ENCODE measurements around the gene AGBL4. TPM values are rescaled to one million over a fixed set of nuclear protein-coding genes. Genes with fewer than 3 reads are reported as not detected.

AGBL4 gene
- total RNA-seq, 1 donor from 2014 or later = 0.40 TPM

DNA sequence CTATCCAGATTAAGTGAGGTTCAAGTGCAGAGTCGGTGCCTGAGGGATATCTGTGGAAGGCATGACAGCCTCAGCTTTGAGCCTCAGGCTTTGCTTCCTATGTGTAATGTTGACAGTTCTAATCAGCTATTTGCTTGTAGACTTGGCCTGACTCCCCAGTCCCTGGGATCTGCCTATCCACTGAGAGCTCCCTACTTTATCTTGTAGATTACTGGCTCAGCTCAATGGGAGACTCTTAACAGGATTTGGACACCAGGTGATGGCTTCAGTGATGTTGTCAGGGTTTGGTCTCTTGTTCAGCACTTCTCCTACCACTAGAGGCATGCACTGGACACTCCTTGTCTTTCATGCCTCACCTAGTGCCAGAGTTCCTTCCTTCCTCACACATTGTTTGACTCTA, 1120.5 kb downstream of the AGBL4 start:
- no peak for DNase-seq (ENCODE audit: low read depth in 2 of 2)

DNA sequence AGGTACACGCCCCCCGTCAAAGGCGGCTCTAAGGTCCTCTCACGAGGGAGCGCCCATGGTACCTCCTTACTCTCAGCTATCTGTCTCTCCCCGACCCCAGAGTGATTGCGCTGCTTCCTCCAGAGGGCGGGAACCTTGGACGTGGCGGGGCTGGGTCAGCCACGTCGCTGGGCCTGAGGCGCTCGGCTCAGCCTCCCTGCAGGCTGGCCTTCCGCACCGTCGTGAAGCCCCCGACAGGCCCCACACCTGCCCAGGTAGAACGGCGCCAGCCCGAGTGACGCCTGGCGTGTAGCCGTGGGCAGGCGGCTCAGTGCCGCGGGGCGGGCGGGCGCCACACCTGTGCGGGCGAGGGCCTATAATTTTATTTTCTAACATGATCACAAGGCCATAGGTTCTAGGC, 1124.9 kb downstream of the AGBL4 start:
- DNase-seq (ENCODE audit: low read depth in 2 of 2) = no peak

DNA sequence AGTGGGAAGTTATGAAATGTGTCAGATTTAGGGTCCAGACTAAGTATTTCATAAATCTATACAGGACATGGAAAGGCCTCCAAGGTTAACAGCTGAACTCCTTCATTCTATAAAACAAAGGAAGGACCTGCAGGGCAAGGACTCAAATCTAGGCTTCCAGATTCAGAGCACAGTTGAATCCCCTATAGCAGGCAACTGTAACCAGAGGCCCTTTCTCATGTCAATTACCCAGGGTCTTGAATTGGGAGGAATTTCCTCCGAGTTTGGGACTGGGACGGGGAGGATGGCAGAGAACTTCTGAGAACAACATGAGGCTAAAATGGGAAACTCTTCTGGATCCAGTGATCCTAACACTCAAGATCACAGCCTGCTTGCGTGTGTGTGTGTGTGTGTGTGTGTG, 1134.1 kb downstream of the AGBL4 start:
- no peak for DNase-seq (ENCODE audit: low read depth in 2 of 2)

DNA sequence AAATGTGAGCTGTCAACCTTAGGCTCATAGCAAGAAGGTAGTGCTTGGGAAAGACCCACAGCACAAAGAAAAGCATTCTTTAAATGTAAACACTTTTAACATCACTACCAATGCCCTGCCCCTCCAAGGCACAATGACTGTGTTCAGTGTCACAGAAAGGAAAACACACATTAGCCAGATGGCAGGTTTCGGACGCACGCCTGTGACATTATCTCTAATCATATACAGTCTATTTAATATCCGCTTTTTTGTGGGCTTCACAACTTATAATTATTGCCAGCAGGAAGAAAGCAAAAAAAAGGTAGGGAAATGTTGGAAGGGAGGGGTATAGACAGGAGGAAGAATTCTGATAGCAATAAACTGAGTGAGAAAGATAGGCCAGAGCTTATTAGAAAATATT, 1134.7 kb downstream of the AGBL4 start:
- DNase-seq (ENCODE audit: low read depth in 2 of 2) = no peak

DNA sequence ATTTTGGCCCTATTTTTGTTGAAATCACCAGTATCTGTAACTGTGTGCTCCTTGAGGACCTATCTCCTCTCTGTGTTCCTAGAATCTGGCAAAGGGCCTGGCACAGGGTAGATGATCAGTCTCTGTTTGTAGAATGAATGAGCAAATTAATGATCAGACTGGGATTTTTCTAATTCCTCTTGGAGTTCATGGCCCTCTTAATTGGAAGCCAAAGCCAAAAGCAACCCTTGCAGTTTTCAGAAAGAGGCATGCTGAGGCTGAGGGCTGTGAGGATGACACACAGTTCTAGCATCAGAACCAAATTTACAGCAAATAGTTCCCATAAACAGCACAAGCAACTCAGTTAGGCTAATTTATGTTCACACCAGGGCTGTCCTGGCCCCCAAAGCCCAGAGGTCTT, 1136.0 kb downstream of the AGBL4 start:
- DNase-seq (ENCODE audit: low read depth in 2 of 2) = no peak

DNA sequence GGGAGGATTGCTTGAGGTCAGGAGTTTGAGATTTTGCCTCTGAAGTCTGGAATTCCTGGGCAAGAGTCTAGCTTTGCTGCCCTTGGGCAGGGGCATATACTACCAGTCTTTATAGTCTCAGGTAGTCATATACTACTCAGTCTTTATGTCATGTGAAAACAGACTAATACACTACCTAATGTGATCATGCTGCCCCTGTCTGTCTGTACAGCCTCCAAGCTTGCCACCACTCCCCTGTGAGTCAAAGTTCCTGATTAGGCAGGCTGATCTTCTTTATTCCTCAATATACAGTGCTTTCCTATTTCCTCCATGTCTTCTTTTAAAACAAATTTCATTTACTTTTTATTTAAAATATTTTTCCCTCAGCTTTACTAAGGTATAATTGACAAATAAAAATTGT, 1141.7 kb downstream of the AGBL4 start:
- no peak for DNase-seq (ENCODE audit: low read depth in 2 of 2)

DNA sequence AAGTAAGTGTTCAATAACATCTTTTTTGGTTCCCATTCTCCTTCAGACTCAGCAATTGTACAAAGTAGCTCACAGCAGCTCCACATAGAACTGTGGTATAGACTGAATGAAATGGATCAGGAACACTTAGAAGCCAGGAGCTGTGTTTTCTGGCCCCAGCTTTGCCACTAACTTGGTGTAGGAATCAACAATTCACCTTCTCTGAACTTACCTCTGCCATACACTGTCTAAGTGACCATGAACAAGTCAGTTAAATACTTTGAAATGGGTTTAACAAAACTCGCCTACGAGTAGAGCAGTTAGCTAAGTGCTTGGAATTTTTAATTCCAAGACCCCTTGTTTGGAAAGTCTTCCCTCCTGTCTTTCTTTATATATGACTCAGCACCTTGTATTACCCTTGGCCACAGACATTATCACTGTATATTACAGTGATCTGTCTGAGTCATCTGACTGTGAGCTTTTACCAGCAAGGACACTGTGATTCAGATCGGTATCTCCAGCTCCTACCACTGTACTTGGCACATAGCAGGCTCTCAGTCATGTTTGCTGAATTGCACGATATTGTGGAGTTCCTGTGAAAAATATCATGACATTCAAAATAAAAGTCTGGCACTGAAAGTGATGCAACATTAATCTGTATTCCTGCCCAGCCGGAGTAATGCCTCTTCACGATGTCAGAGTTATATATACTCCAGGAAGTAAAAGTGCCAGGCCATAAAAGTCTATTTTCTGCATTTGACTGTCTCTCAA, 1145.4 kb downstream of the AGBL4 start:
- peak; percentile 32 to 84 for DNase-seq (ENCODE audit: low read depth in 2 of 2)

DNA sequence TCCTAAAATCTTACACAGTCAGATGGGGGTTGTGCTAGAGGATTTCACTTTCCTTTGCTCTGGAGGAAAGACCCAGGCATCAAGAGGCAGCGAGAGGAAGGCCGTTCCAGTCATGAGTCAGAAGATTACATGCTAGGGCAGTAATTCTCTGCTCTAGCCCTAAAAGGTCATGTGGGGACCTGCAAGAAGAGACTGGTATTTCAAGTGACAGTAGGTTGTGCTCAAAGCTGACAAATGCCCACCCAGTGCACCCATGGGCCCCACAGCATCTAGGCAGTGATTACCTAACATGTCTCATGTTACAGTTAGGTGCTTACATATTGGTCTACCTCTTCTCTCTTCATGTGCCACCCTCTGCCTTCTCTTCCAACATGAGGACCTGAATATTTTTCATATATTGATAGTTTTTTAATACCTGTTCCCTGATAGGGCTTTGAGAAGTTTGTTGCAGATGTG, 1147.4 kb downstream of the AGBL4 start:
- peak in 1 of 2 donors; percentile 7 for DNase-seq (ENCODE audit: low read depth in 2 of 2)

DNA sequence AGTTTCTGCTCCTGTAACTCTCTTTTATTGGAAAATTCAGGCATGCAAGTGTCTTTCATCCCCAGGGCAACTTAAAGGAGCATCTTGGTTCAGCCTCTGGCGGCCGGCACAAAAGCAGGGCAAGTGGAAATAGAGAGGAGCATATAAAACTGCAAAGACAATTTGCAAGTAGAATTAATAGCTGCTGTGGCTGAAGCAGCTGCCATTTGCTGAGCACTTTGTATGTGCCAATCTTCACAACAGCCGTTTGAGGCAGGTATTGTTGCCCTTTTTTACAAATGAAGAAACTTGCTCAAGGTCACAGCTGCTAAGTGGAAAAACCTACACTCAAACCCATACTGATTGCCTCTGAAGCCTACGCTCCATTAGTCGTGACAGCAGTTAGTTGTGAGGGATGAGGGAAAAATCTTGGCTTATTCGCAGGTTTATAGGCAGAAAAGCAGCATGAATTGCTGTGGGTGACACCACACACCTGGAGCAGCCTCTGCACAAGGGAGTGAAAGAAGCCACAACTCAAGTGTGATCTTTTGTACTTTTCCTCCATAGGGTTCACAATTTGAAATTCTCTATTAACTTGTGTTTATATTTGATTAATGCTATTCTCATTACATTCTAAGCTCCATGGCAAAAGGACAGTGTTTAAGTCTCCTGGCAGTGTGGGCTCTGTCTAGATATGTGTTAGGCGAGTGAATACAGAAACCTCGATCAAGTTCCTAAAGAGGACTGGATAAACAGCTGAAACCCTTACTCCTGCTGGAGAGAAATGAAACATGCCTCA, 1148.0 kb downstream of the AGBL4 start:
- no peak for DNase-seq (ENCODE audit: low read depth in 2 of 2)

DNA sequence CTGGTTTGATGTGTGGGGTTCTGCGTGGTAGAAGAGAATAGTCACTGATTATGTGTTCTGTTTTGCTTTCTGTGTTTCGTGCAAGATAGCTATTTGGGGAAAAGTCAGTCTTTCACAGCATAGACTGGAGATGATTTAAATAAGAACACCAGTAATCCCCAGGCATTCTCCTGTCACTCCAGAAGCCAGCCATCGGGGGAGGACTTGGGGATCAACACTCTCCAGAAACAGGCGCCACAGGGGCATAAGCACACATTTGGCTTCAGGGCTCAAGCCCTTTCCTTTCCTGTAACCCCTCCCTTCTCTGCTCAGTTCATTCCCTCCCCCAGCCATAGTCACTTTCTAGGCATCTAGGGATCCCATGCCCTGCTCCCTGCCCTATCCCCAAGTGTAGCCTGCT, 1149.8 kb downstream of the AGBL4 start:
- no peak for DNase-seq (ENCODE audit: low read depth in 2 of 2)

DNA sequence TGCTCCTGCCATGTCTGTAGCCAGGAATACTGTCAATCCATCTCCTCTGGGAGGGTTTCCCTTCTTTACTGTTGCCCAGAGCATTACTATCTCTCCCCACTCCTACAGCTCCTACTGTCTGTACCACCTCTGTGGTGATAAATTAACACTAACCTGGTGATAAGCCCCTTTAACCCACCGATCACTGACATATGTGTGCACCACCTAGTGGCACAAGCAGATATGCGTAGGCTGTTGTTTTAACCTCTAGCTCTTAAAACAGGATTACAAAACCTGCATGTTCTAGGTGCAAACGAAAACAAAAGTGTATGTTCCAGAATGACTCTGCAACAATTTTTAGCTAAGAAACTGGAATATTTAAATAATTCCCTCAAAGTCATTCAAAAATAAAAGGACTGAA, 1153.2 kb downstream of the AGBL4 start:
- DNase-seq (ENCODE audit: low read depth in 2 of 2) = peak; percentile 12 to 37

DNA sequence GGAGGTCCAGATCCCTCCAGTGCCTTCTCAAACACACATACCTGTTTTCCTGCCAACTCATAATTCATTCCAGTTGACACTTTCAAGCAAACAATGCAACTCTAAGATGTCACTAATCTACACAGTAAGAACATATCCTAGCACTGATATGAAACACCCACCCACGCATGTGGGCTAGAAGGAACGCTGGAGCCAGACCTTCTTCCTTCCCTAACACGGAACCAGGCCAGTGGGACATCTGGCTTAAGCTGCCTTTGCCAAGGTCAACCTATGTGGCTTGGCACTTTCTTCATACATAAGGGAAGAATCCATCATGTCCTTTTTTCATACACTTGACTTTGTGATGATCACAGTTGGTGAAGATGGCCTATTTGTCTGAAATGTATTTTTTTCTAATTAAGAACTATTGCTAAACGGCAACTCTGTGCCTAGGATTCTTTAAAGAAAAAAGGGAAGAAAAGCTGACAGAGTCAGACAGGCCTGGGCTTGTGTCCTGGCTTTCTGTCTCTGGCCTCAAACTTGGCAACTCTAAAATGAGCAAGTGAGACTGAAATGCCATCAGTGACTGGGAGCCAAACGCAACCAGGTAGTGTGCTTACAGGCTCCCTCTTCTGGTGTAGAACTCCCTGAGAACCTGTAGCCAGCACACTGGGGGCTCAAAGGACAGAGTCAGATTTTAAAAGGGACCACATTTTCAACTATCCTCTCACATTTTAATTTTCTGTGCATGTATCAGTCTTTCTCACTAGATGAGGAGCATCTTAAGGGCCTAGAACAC, 1154.4 kb downstream of the AGBL4 start:
- no peak for DNase-seq (ENCODE audit: low read depth in 2 of 2)

DNA sequence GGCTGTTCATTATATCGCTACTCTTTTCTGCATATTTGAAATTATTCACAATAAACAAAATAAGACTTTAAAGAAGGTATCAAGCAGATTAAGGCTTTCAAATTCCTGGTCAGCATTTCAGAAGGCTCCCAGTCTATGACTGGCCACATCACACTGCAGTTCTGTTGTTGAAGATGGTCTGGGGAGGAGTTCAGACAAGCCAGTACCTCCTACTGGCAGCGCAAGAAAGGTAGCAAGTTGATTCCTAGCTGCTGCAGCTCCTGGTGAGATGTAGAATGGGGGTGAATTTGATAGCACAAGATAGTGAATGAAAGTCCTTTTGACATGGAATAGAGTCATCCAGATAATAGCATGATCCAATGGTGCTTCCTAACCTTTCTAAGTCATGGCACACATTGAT, 1158.8 kb downstream of the AGBL4 start:
- no peak for DNase-seq (ENCODE audit: low read depth in 2 of 2)

DNA sequence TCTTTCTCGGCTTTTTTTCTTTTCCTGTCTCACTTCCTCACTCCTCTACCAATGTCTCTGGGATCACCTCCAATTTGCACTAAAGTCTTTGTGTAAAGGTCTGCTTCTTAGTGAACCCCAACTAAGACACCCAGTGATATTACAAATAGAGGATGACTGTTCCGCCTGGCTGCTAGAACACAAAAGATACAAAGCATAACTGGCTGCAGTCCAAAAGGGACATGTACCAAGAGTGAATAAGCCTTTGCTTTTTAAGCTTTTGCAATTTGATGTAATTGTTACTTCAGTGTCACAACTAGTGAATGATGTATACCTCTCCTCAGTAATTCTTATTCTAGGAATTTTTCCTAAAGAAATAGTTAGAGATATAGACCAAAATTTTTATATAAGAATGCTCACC, 1164.3 kb downstream of the AGBL4 start:
- DNase-seq (ENCODE audit: low read depth in 2 of 2) = peak in 1 of 2 donors; percentile 9

DNA sequence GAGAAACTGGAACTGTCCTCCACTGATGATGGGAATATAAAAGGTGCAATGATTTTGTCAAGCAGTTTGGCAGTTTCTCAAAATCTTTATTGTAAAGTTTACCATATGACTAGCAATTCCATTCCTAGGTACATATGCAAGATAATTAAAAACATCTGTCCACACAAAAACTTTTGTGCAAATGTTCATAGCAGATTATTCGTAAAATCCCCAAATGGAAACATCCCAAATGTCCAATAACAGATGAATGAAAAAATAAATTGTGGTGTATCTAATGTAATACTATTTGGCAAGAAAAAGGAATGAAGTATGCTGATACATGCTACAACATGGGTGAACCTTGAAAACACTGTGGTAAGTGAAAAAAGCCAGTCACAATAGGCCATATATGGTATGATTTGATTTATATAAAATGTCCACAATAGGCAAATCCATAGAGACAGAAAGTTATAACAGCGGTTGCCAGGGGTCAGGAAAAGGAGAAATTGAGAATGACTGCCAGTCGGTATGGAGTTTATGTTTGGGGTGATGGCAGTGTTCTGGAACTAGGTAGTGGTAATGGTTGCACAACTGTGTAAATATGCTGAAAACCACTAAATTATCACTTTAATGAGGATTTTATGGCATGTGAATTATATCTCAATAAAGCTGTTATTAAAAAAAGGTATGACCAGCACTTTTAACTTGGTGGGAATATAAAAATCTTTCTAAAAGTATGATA, 1165.4 kb downstream of the AGBL4 start:
- DNase-seq (ENCODE audit: low read depth in 2 of 2) = no peak

DNA sequence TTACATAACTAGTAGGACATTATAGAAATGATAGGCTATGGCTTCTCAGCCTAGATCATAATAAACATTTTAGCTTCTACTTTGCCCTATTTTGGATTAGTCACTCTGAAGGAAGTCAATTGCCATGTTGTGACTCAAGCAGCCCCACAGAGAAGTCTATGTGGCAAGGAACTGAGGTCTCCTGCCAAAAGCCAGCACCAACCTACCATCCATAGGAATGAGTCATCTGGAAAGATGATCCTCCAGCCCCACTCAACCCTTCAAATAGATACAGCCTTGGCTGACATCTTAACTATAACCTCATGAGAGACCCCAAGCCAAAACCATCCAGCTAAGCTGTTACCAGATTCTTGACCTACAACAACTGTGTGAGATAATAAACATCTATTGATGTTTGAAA, 1170.7 kb downstream of the AGBL4 start:
- peak in 1 of 2 donors; percentile 14 for DNase-seq (ENCODE audit: low read depth in 2 of 2)

DNA sequence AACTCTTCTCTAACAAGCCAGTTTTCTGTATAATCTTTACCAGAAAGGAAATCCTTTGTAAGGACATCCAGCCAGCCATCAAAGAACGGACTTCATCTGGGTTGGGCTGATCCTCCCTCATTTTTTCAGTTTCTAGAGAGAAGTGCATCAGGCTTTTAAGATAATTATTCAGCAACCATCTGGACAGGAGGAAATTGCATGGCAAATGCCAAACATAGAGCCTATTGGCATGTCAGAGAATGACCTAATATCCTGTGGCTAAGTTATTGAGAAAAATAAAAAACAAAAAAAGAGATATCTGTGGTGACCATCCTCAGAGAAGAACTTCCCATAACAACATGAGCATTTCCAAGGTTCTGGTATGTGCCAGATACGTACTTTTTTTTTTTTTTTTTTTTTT, 1172.1 kb downstream of the AGBL4 start:
- no peak for DNase-seq (ENCODE audit: low read depth in 2 of 2)

DNA sequence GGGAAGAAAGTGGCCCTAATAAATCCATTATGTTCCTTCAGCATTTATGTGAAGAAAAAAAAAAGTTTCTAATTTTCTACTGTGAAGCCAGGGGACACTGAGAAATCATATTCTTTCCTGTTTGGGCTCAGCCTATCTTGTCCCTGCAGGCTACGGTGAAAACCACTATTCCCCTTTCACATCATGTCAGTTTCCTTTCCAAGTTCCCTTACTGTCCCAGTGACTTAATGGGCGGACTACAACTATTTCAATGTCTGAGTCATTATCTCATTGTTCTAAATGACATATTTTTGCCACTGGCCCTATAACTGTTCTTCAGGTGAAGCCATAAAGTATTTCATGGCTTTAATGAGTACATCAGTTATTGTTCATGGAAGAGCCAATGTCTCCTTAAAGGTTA, 1175.7 kb downstream of the AGBL4 start:
- DNase-seq (ENCODE audit: low read depth in 2 of 2) = peak in 1 of 2 donors; percentile 8

DNA sequence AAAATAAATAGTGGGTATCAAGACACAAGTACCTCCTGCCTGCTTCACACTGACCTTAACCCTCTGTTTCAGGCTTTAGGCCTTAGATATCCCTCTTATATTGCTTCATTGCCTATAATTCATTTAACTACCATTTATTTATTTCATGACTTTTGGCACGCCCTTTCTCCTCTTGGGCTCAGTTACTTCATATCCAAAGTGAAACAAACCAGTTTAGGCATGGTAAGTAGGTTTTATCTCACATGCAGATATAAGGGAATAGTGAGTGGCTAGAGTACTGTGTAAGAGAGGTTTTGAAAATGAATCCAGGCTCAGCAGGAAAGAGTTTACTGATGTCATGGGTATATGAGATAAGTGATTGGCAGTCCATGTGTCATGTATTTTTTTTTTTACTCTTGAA, 1177.3 kb downstream of the AGBL4 start:
- DNase-seq (ENCODE audit: low read depth in 2 of 2) = no peak

DNA sequence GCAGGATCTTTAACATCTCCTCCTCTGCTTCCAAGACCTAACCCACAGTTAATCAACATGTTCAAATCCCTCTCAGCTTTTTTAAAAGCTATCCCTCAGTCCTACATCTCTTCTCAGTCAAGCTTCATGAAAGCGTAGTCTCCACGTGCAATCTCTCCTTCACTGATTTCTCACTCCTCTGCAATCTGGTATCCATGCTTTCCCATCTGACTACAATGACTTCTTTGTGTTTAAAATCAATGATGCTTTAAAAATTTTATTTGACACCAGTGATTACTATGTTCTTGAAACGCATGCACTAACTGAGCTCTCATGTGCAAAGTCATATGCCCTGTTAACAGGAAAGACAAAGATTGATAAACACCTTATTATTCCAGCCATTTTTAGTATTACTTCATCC, 1179.6 kb downstream of the AGBL4 start:
- no peak for DNase-seq (ENCODE audit: low read depth in 2 of 2)

DNA sequence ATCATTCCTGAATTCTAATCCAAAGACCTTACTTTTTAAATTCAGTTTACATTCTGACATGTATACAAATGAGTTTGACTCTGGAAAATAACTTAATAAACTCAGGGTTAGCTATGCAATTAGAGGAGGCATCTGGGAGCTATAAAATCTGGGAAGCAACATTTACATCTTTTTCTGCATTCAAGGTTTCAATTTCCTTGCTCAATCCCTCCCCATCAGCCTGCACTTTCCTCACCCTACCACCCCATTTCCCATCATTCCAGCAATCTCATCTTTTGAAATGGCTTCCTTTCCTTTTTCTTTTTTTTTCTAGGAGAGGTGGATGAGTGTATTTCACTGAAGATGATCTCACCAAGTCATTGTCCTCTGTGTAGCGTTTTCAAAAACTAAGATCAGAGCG, 1181.8 kb downstream of the AGBL4 start:
- no peak for DNase-seq (ENCODE audit: low read depth in 2 of 2)

DNA sequence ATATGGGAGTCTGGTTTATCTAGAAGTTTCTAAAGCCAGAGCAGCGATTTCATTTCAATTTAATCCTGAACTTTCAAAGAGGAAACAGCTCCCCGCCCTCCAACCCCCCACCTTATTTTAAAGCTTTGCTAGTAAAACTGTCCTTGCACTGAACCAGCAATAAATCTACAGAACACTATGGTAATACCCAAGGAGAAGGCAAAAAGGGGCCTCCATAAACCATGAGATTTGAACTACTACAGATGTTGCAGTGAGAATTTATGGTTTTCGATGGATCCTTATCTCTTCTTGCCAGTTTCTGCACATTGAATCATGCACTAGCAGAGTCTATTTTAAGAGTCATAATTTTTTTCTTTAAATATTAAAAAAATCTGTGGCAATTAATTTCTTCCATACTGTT, 1182.3 kb downstream of the AGBL4 start:
- DNase-seq (ENCODE audit: low read depth in 2 of 2) = no peak
